SK-N-SH (cell line): ENCODE measurements around the gene CSNK2A2. TPM values are rescaled to one million over a fixed set of nuclear protein-coding genes. Genes with fewer than 3 reads are reported as not detected.

ENCODE experiments used
- CTCF ChIA-PET: fragments of 300-600, 350-600 bp; formaldehyde crosslinking; extraction: SDS; loops from one replicate; lab custom pipeline; 2021; lab: Yijun Ruan, JAX
- POLR2A ChIA-PET: fragments of 350-600 bp; sonication (Branson Sonifier 250); formaldehyde crosslinking; extraction: SDS; loops from one replicate; lab custom pipeline; 2020; ENCODE audit warnings: antibody characterized with exemption, inconsistent platforms; lab: Yijun Ruan, JAX
- DNase-seq: peaks from one replicate; pipeline ENCODE4 v3.0.0; 2012
- H2AFZ ChIP-seq: fragments of 200-600 bp; sonication (generic); 2 replicates; pipeline ENCODE4 v1.8.1; 2016; ENCODE audit warnings: antibody characterized with exemption, mild to moderate bottlenecking, low read depth
- H3F3A ChIP-seq: fragments of 200-600 bp; sonication (generic); replicated peaks from 2 replicates; pipeline ENCODE3; 2016; ENCODE audit warnings: antibody characterized with exemption, mild to moderate bottlenecking; ENCODE audit not compliant: insufficient read depth
- H3K27ac ChIP-seq, 2 experiments: fragments of 200-500 bp in 1 of 2; fragments of 200-600 bp in 1 of 2; sonication (Bioruptor generic) in 1 of 2; sonication (generic), shearing (Covaris generic) in 1 of 2; 2 replicates each; pipeline versions ENCODE4 v1.5.1 to v1.6.1; 2014 to 2016; ENCODE audit warnings: low read depth in 2 of 2, inconsistent platforms in 1 of 2, low read length in 1 of 2, mild to moderate bottlenecking in 1 of 2, mixed read lengths in 1 of 2
- H3K27me3 ChIP-seq: fragments of 200-600 bp; sonication (generic), shearing (Covaris generic); 2 replicates; pipeline ENCODE4 v1.6.1; 2016; ENCODE audit warnings: mixed run types; ENCODE audit not compliant: insufficient read depth
- H3K36me3 ChIP-seq, 2 experiments: fragments of 200-500 bp in 1 of 2; fragments of 200-600 bp in 1 of 2; sonication (Bioruptor generic) in 1 of 2; sonication (generic) in 1 of 2; replicated peaks in 1 of 2; 2 replicates each; pipeline versions ENCODE3 to v1.5.1; 2014 to 2016; ENCODE audit warnings: low read length in 1 of 2, mild to moderate bottlenecking in 1 of 2; ENCODE audit not compliant: insufficient read depth in 2 of 2, control insufficient read depth in 1 of 2
- H3K4me1 ChIP-seq, 2 experiments: fragments of 200-500 bp in 1 of 2; fragments of 200-600 bp in 1 of 2; sonication (Bioruptor generic) in 1 of 2; sonication (generic), shearing (Covaris generic) in 1 of 2; 2 replicates each; pipeline versions ENCODE4 v1.5.1 to v1.6.1; 2014 to 2016; ENCODE audit warnings: low read depth in 1 of 2, low read length in 1 of 2, mixed run types in 1 of 2; ENCODE audit not compliant: insufficient read depth in 2 of 2, control insufficient read depth in 1 of 2
- H3K4me2 ChIP-seq: fragments of 200-600 bp; sonication (generic), shearing (Covaris generic); 2 replicates; pipeline ENCODE4 v1.6.1; 2017; ENCODE audit warnings: mixed run types
- H3K4me3 ChIP-seq, 2 experiments: fragments of 200-500 bp in 1 of 2; fragments of 200-600 bp in 1 of 2; sonication (Bioruptor generic) in 1 of 2; sonication (generic), shearing (Covaris generic) in 1 of 2; 2 replicates each; pipeline versions ENCODE4 v1.5.1 to v1.8.1; 2014 to 2016; ENCODE audit warnings: low read depth in 2 of 2, inconsistent platforms in 1 of 2, low read length in 1 of 2, mild to moderate bottlenecking in 1 of 2, mixed read lengths in 1 of 2, moderate library complexity in 1 of 2
- H3K79me2 ChIP-seq: fragments of 200-600 bp; sonication (generic); 2 replicates; pipeline ENCODE4 v1.8.1; 2017; ENCODE audit warnings: mild to moderate bottlenecking; ENCODE audit not compliant: insufficient read depth
- H3K9ac ChIP-seq: fragments of 200-600 bp; sonication (generic); 2 replicates; pipeline ENCODE4 v1.6.1; 2017; ENCODE audit warnings: mixed run types
- H3K9me2 ChIP-seq: fragments of 200-600 bp; sonication (generic); 2 replicates; pipeline ENCODE4 v1.6.1; 2017; ENCODE audit warnings: mixed run types
- H3K9me3 ChIP-seq: fragments of 200-600 bp; sonication (generic); 2 replicates; pipeline ENCODE4 v1.6.1; 2017; ENCODE audit warnings: mixed run types, mild to moderate bottlenecking, moderate library complexity
- H4K20me1 ChIP-seq: fragments of 200-600 bp; sonication (generic); 2 replicates; pipeline ENCODE4 v1.6.1; 2017; ENCODE audit warnings: mild to moderate bottlenecking, mixed run types; ENCODE audit not compliant: insufficient read depth
- ELF1 ChIP-seq: IDR thresholded peaks from 2 replicates; pipeline ENCODE4 v1.4.0; 2012
- EP300 ChIP-seq, 2 experiments: IDR thresholded peaks; 2 replicates each; pipeline versions ENCODE4 v1.4.0 to v1.6.1; 2012; ENCODE audit warnings: borderline replicate concordance in 1 of 2, low read depth in 1 of 2, low read length in 1 of 2
- EZH2phosphoT487 ChIP-seq: fragments of 200-600 bp; sonication (generic); IDR thresholded peaks from 2 replicates; pipeline ENCODE4 v1.6.1; 2017; ENCODE audit warnings: low read depth, mixed run types, mild to moderate bottlenecking, antibody characterized with exemption, moderate library complexity, borderline replicate concordance
- FOXM1 ChIP-seq: IDR thresholded peaks from 2 replicates; pipeline ENCODE4 v1.4.0; 2012; ENCODE audit warnings: low read depth, mild to moderate bottlenecking
- GABPA ChIP-seq: IDR thresholded peaks from 2 replicates; pipeline ENCODE4 v1.4.0; 2012; ENCODE audit warnings: low read depth, mild to moderate bottlenecking
- GATA2 ChIP-seq: sonication (generic); formaldehyde crosslinking; IDR thresholded peaks from 2 replicates; pipeline ENCODE4 v1.5.0; 2020; ENCODE audit warnings: mild to moderate bottlenecking, missing genetic modification reagents
- MXI1 ChIP-seq: IDR thresholded peaks from 2 replicates; pipeline ENCODE4 v1.6.1; 2012; ENCODE audit warnings: mild to moderate bottlenecking, low read depth, low read length, improper control_type of control experiment
- NFIC ChIP-seq: IDR thresholded peaks from 2 replicates; pipeline ENCODE4 v1.4.0; 2012; ENCODE audit warnings: borderline replicate concordance
- NRF1 ChIP-seq: IDR thresholded peaks from 2 replicates; pipeline ENCODE4 v1.6.1; 2012; ENCODE audit warnings: low read depth, mild to moderate bottlenecking, low read length
- POLR2AphosphoS5 ChIP-seq: IDR thresholded peaks from 2 replicates; pipeline ENCODE4 v1.6.1; 2012; ENCODE audit warnings: low read depth, low read length
- RAD21 ChIP-seq: IDR thresholded peaks from 2 replicates; pipeline ENCODE4 v1.6.1; 2012; ENCODE audit warnings: mild to moderate bottlenecking, low read length
- RCOR1 ChIP-seq: fragments of 150-350 bp; IDR thresholded peaks from 2 replicates; pipeline ENCODE4 v1.6.1; 2017; ENCODE audit warnings: antibody characterized with exemption, low read length
- RFX5 ChIP-seq: IDR thresholded peaks from 2 replicates; pipeline ENCODE4 v1.6.1; 2012; ENCODE audit warnings: mild to moderate bottlenecking, improper control_type of control experiment, low read length
- RXRA ChIP-seq: IDR thresholded peaks from 2 replicates; pipeline ENCODE4 v1.4.0; 2012; ENCODE audit warnings: low read depth, mild to moderate bottlenecking, borderline replicate concordance
- SIN3A ChIP-seq: IDR thresholded peaks from 2 replicates; pipeline ENCODE4 v1.6.1; 2012; ENCODE audit warnings: low read depth, mild to moderate bottlenecking, low read length, moderate library complexity, borderline replicate concordance
- SMC3 ChIP-seq: IDR thresholded peaks from 2 replicates; pipeline ENCODE4 v1.6.1; 2012; ENCODE audit warnings: low read depth, low read length, improper control_type of control experiment
- TAF1 ChIP-seq: IDR thresholded peaks from 2 replicates; pipeline ENCODE4 v1.6.1; 2012; ENCODE audit warnings: low read depth, mild to moderate bottlenecking, low read length, moderate library complexity, borderline replicate concordance
- TCF12 ChIP-seq: IDR thresholded peaks from 2 replicates; pipeline ENCODE4 v1.4.0; 2012
- TEAD4 ChIP-seq: IDR thresholded peaks from 2 replicates; pipeline ENCODE4 v1.4.0; 2012; ENCODE audit warnings: mild to moderate bottlenecking, borderline replicate concordance; ENCODE audit not compliant: insufficient read depth
- WGBS: methylation state at CpG from one replicate; pipeline ENCODE4 v1.1.6; 2017; ENCODE audit warnings: low lambda C conversion rate; 5-methylcytosine and 5-hydroxymethylcytosine counted together
- polyA plus RNA-seq, 3 experiments: library from polyadenylated mRNA; depleted of rRNA; stranded (reverse); fragments of >200 nt; gene quantifications; 2 replicates each; pipeline ENCODE4 v1.2.3, GENCODE V29; 2012
- TF ChIP-seq, protein P1 (sequence below): fragments of 150-350 bp; IDR thresholded peaks from 2 replicates; pipeline ENCODE4 v1.6.1; 2017; ENCODE audit warnings: antibody characterized with exemption, low read length, low read depth, borderline replicate concordance
- TF ChIP-seq, protein P2 (sequence below): IDR thresholded peaks from 2 replicates; pipeline ENCODE4 v1.4.0; 2012; ENCODE audit warnings: low read depth, borderline replicate concordance
- TF ChIP-seq, protein P3 (sequence below): IDR thresholded peaks from 2 replicates; pipeline ENCODE4 v1.4.0; 2012; ENCODE audit warnings: low read depth
- TF ChIP-seq, protein P4 (sequence below): IDR thresholded peaks from 2 replicates; pipeline ENCODE4; 2012
- TF ChIP-seq, protein P5 (sequence below): IDR thresholded peaks from 2 replicates; pipeline ENCODE4 v1.4.0; 2012; ENCODE audit warnings: low read depth, borderline replicate concordance
- TF ChIP-seq, protein P6 (sequence below): fragments of 200-600 bp; sonication (generic); IDR thresholded peaks from 2 replicates; pipeline ENCODE4 v1.6.1; 2017; ENCODE audit warnings: antibody characterized with exemption, mild to moderate bottlenecking, moderate library complexity

CSNK2A2 gene
- 25.8 and 27.0 TPM in 2 replicates for polyA plus RNA-seq (2012; rRNA removed)
- 37.8 and 39.0 TPM in 2 replicates for polyA plus RNA-seq (2012; cell fraction: cytosol; rRNA removed)
- 23.2 and 30.5 TPM in 2 replicates for polyA plus RNA-seq (2012; cell fraction: nucleus; rRNA removed)

DNA sequence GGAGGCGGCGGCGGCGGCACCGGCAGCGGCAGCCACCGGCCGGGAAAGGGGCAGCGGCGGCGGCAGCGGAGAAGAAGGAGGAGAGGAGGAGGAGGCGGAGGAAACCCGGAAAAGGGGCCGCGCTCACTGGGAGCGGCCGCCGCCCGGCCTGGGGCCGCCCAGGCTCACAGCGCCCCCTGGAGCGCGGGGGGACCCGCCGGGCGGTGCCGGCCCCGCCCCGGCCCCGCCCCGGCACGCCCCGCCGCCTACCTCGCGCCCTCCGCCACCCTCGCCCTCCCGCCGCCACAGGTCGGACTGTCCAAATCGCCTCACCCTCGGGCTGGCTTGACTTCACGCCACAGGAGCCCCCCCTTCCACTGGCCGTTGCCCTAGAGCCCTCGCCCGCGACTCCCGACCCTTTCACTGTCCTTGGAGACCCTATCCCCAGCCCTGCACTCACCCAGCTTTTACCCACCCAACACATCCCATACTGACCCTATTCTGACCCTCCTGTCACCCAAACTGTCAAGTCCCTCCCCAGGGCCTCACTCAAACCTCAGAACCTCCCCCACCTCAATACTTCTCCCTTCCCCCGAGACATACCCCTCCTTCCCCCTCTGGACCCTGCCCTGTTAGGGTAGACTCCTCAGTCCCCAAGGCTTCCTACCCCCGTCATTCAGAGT, at the start of gene CSNK2A2:
Gene CSNK2A2 (minus strand): TSS at position 85 of the 662 bp plus-strand sequence. CDS start 370 bp downstream, outside the sequence.
- DNase-seq, result peak; percentile 99
- H3K9me2 ChIP-seq, result no peaks in the 10 kb centered on the region
- H4K20me1 ChIP-seq, result peaks cover 16% of the 10 kb centered on the region
- peaks cover 31 to 32% of the 10 kb centered on the region in 2 experiments for H3K36me3 ChIP-seq
- peak within 1 kb of the TSS; percentile 89 for H2AFZ ChIP-seq
- peak within 1 kb of the TSS; percentile 68 to 73 for H3K4me3 ChIP-seq
- no peaks in the 10 kb centered on the region for H3K9me3 ChIP-seq
- 21% methylated on average over 7 of the region's 52 CpGs for WGBS
- peaks cover 6 to 15% of the 10 kb centered on the region in 2 experiments; a peak in 3 of 4 replicates for H3K4me1 ChIP-seq
- ChIA-PET POLR2A (no interaction called here), CTCF (interaction anchor here (0.6 to 1.5 kb wide), 6 partner anchors 9 to 154 kb away, joined by 3 to 6 read pairs (median 3); no protein-coding TSS in a partner anchor)
- H3F3A ChIP-seq, result no peaks in the 10 kb centered on the region
- H3K4me2 ChIP-seq, result peak within 1 kb of the TSS; percentile 83
- no peak within 1 kb of the TSS; a peak in 1 of 4 replicates for H3K27ac ChIP-seq
- no peaks in the 10 kb centered on the region; the same call in 1 of the 2 replicates for H3K27me3 ChIP-seq
- H3K79me2 ChIP-seq, result peaks cover 42% of the 10 kb centered on the region
- H3K9ac ChIP-seq, result peak within 1 kb of the TSS; percentile 77
- TF ChIP-seq, protein P1, sequence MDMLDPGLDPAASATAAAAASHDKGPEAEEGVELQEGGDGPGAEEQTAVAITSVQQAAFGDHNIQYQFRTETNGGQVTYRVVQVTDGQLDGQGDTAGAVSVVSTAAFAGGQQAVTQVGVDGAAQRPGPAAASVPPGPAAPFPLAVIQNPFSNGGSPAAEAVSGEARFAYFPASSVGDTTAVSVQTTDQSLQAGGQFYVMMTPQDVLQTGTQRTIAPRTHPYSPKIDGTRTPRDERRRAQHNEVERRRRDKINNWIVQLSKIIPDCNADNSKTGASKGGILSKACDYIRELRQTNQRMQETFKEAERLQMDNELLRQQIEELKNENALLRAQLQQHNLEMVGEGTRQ, result no peak
- no peak for TF ChIP-seq MXI1
- TF ChIP-seq FOXM1, result no peak
- TF ChIP-seq, protein P2, sequence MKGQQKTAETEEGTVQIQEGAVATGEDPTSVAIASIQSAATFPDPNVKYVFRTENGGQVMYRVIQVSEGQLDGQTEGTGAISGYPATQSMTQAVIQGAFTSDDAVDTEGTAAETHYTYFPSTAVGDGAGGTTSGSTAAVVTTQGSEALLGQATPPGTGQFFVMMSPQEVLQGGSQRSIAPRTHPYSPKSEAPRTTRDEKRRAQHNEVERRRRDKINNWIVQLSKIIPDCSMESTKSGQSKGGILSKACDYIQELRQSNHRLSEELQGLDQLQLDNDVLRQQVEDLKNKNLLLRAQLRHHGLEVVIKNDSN, result no peak
- TF ChIP-seq, protein P3, sequence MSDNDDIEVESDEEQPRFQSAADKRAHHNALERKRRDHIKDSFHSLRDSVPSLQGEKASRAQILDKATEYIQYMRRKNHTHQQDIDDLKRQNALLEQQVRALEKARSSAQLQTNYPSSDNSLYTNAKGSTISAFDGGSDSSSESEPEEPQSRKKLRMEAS, result peak; percentile 21; the same call in 1 of the 2 replicates
- TF ChIP-seq NRF1, result no peak
- TF ChIP-seq NFIC, result no peak
- TF ChIP-seq SMC3, result peak; percentile 5; the same call in 1 of the 2 replicates
- TF ChIP-seq, protein P4, sequence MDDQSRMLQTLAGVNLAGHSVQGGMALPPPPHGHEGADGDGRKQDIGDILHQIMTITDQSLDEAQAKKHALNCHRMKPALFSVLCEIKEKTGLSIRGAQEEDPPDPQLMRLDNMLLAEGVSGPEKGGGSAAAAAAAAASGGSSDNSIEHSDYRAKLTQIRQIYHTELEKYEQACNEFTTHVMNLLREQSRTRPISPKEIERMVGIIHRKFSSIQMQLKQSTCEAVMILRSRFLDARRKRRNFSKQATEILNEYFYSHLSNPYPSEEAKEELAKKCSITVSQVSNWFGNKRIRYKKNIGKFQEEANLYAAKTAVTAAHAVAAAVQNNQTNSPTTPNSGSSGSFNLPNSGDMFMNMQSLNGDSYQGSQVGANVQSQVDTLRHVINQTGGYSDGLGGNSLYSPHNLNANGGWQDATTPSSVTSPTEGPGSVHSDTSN, result no peak
- TF ChIP-seq RXRA, result no peak
- TF ChIP-seq TCF12, result no peak
- no peak for TF ChIP-seq EP300 (IDR thresholded peaks at IDR 0.05; ENCODE audit: borderline replicate concordance in 1 of 2, low read depth in 1 of 2, low read length in 1 of 2)
- TF ChIP-seq, protein P5, sequence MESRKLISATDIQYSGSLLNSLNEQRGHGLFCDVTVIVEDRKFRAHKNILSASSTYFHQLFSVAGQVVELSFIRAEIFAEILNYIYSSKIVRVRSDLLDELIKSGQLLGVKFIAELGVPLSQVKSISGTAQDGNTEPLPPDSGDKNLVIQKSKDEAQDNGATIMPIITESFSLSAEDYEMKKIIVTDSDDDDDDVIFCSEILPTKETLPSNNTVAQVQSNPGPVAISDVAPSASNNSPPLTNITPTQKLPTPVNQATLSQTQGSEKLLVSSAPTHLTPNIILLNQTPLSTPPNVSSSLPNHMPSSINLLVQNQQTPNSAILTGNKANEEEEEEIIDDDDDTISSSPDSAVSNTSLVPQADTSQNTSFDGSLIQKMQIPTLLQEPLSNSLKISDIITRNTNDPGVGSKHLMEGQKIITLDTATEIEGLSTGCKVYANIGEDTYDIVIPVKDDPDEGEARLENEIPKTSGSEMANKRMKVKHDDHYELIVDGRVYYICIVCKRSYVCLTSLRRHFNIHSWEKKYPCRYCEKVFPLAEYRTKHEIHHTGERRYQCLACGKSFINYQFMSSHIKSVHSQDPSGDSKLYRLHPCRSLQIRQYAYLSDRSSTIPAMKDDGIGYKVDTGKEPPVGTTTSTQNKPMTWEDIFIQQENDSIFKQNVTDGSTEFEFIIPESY, result no peak
- peak; percentile 67 for TF ChIP-seq GABPA
- no peak for TF ChIP-seq TEAD4
- no peak for TF ChIP-seq EZH2phosphoT487
- peak; percentile 84 for TF ChIP-seq ELF1
- no peak for TF ChIP-seq GATA2
- TF ChIP-seq RFX5, result no peak
- peak; percentile 72; the same call in 1 of the 2 replicates for TF ChIP-seq TAF1
- TF ChIP-seq POLR2AphosphoS5, result no peak
- TF ChIP-seq, protein P6, sequence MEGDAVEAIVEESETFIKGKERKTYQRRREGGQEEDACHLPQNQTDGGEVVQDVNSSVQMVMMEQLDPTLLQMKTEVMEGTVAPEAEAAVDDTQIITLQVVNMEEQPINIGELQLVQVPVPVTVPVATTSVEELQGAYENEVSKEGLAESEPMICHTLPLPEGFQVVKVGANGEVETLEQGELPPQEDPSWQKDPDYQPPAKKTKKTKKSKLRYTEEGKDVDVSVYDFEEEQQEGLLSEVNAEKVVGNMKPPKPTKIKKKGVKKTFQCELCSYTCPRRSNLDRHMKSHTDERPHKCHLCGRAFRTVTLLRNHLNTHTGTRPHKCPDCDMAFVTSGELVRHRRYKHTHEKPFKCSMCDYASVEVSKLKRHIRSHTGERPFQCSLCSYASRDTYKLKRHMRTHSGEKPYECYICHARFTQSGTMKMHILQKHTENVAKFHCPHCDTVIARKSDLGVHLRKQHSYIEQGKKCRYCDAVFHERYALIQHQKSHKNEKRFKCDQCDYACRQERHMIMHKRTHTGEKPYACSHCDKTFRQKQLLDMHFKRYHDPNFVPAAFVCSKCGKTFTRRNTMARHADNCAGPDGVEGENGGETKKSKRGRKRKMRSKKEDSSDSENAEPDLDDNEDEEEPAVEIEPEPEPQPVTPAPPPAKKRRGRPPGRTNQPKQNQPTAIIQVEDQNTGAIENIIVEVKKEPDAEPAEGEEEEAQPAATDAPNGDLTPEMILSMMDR, result no peak
- no peak for TF ChIP-seq RAD21
- TF ChIP-seq RCOR1, result no peak
- 0 out of 2 replicates have a peak, but pooled peaks have one; percentile 11 for TF ChIP-seq SIN3A
